Posterior cingulate gyrus (tissue), 11 donors: ENCODE results near the gene TLX1.

Experiments used
- DNase-seq, 10 donors: peaks; one replicate each; pipeline versions ENCODE4 v3.0.0 to v3.0.0-alpha.2; 2020 to 2021; ENCODE audit warnings: mixed read lengths in 3 of 10
- intact Hi-C: fragments of 100-400 bp; cut with DNase I; formaldehyde crosslinking; loops from one replicate; pipeline ENCODE4 v1.15.1; 2023

TLX1 gene

GRCh38 chr10:101130984-101131961, at the start of gene TLX1:
TSS of gene TLX1 (plus strand) at chr10:101131300. CDS start at chr10:101131542, 242 bp downstream.
- intact Hi-C loops: no loop called here
- DNase-seq: peak in 1 of 10 donors; percentile 77

DNA sequence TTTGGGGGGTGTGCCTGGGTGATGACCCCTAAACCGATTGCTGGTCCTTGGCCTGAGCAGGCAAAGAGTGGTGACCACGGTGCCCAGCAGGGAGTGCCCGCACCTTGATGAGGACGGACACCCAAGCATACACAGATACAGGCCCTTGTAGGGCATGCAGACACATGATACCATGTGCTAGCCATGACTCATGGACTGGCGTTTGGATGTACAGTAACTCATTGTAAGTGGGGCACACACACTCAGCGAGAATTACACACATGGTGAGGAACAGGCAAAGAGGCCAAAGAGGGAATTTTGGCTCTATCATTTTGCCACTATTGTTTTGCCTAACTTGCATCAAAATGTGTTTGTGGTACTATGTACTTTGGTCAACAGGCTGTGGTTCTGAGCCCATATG, 45.3 kb upstream of the TLX1 start:
- intact Hi-C loops: no loop called here
- peak in 1 of 10 donors; percentile 11 for DNase-seq

DNA sequence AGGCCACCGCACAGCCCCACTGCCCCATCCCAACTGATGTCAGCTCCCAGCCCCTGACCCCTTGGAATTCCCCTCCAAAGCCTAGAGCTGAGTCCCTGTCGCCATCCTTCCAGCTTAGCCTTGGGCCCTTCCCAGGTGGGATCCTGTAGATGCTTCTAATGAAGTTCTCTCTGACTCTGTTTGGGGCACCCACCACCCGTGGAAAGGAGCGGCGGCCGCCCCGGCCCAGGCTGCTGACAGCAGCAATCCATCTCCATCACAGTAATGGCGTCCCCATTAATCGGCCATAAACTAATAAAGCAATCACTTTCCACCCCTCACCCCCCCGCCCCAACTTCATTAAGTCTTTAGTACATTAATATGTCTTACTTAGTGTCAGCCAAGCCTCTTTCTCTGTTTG, 43.7 kb upstream of the TLX1 start:
- peak in 1 of 10 donors; percentile 28 for DNase-seq
- intact Hi-C loops: no loop called here

DNA sequence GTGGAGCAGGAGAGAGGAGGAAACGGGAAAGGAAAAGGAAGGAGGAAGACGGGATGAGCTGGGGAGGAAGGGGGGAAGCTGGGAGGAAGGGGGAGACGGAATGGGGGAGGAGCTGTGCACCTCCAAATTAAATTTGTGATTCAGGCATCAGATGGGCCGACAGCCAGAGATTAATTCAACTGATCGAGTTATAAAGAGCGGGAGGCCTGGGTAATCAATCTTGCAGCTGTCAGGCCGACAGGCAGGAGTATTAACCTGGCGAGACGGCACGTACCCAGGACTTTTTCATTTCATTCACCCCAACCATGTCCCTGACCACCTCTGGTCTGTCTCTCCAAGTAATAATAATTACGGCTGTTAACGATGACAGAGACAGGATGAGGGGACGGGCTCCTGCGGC, 43.1 kb upstream of the TLX1 start:
- peak in 1 of 10 donors; percentile 2 for DNase-seq

GRCh38 chr10:101089520-101090299, 41.4 kb upstream of the TLX1 start:
- intact Hi-C loops: no loop called here

More for the DNA sequence above, 43.1 kb upstream of the TLX1 start:
- intact Hi-C loops: no loop called here

GRCh38 chr10:101090597-101090996, 40.5 kb upstream of the TLX1 start:
- DNase-seq: peak in 1 of 10 donors; percentile 8
- intact Hi-C loops: no loop called here

More at GRCh38 chr10:101089520-101090299, 41.4 kb upstream of the TLX1 start:
- peak in 1 of 10 donors; percentile 40 for DNase-seq

DNA sequence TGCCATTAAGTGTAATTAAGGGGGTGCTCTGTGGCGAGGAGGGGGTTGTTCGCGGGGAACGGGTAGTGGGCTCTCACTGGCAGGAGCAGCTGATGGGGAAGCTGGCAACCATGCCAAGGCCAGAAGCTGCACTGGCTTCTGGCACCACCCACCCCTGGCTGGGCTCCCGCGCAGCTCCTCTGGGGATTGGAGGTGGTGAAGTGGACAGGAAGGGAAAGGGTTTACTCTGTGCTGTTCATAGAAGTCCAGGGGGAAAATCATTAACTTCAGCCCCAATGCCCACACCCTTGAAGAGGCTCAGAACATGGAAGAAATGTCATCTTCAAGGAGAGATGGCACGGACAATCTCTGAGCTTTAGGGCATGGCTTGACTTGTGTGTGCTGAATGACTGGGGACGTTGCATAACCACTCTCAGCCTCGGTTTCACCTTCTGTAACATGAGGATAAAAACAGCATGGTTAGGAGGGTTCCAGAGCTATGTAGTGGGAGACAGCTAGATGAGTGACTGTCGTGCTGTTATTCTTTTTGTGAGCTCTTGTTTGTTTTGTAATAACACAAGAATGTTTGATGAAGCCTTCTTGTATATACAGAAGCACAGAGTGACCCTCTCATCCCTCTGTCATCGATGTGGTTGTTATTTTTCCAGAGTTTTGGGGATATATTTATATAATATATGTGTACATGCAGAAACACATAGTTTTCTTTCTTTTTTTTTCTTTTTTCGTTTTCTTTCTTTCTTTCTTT, 39.4 kb upstream of the TLX1 start:
- intact Hi-C loops: no loop called here
- no peak for DNase-seq

- peak in 1 of 10 donors; percentile 72 for DNase-seq
- intact Hi-C loops: no loop called here
Measured at GRCh38 chr10:101092881-101093354, 38.2 kb upstream of the TLX1 start.

- peak in 2 of 10 donors; percentile 55 to 77 for DNase-seq
- intact Hi-C loops: no loop called here
Measured at GRCh38 chr10:101094121-101094879, 36.8 kb upstream of the TLX1 start.

DNA sequence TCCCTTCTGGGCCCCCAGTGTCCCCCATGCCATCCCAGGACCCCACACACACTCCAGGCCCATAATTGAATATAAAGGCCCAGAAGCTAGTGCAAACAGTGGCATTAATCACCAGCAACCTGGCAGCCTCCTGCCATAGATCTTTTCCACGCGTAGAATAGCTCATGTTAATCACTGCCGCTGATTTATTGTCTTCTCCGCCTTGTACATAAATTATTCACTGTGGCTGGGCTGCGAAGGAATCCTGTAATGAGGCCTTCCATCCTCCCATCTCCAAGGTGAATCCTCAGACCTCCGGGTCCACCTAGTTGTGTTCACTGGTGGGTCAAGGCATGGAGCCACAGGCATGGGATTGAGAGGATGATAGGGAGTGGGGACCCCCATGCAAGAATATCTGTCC, 36.1 kb upstream of the TLX1 start:
- DNase-seq: no peak
- intact Hi-C loops: loop anchor here (1.0 kb wide), 1 partner anchor 47 kb away; no protein-coding TSS in a partner anchor

GRCh38 chr10:101095550-101096213, 35.4 kb upstream of the TLX1 start:
- peak in 9 of 10 donors; percentile 15 to 90 (median 47) for DNase-seq
- intact Hi-C loops: loop anchor here (1.0 kb wide), 1 partner anchor 47 kb away; no protein-coding TSS in a partner anchor

DNA sequence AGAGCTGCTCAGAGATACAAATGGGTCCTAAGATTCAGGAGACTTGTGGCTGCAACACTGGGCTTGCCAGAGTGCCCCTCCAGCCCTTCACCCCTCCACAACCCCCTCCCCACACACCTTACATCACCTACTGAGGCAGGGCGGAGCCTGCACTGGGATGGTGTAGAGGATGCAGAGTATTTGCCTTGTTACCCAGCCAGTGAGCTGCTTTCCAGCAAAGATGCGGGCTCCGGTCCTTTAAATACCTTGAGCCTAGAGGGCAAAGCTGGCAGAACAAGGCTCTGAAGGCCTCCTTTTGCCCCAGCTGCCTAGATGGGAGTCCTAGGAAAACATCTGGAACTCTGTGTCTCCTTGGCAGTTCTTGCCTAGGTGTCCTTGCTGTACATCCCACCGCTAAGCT, 34.7 kb upstream of the TLX1 start:
- peak in 1 of 10 donors; percentile 65 for DNase-seq
- intact Hi-C loops: no loop called here

- peak in 2 of 10 donors; percentile 19 to 47 for DNase-seq
- intact Hi-C loops: no loop called here
Measured at GRCh38 chr10:101097881-101098280, 33.2 kb upstream of the TLX1 start.

DNA sequence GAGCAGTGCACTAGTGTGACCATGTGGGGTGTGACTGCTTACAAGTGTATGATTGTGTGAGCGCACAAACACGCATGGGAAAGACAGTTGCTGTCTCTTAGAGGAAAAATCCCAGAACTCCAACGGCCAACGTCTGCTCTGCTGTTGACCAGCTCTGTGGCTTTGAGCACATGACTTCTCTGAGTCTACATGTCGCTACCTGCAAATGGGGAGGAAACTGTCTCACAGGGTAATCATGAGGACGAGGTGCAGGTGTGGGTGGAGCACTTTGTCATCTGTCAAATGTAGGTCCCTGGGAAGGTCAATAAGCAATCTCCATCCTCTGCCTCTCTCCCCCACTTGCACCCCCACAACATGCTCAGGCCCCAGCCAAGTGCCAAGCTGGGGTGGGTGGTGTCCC, 31.2 kb upstream of the TLX1 start:
- DNase-seq: peak in 1 of 10 donors; percentile 7
- intact Hi-C loops: no loop called here

DNA sequence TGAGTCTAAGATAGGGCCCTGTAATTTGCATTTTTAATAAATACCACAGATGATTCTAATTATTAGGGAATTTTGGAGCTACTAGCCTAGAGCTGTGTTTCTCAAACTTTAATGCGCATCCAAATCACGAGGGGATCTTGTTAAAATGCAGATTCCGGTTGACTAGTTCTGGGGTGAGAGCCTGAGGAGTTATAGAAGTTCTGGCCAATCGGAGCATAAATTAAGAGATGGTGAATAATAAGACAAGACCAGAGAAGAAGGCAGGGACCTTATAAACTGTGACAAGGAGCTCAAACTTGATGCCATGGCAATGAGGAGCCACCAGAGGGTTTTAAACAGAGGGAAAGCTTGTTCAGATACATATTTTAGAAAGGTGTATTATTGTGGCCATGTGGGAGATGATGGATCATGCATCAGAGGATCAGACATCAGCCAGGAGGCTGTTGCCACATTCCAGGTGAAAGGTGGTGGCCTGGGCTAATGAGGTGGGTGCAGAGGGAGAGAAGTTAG, 29.7 kb upstream of the TLX1 start:
- intact Hi-C loops: no loop called here
- DNase-seq: no peak

DNA sequence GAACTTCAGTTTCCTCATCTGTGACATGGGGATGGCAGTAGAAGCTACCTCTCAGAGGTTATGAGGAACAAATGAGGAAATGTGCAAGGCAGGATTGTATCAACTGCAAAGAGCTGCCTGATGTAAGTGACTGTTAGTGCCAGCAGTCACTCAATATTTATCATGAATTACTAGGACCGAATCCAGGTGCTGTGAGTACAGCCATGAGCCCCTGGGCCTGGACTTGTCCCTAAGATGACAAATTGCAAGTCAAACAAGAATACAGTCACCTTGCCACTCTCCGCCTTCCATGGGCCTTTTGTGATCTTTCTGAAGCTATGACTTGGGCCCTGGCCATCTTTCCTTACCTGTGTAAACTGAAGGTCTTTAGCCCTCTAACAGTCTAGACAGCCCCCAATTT, 27.7 kb upstream of the TLX1 start:
- peak in 2 of 10 donors; percentile 3 to 39 for DNase-seq
- intact Hi-C loops: no loop called here

DNA sequence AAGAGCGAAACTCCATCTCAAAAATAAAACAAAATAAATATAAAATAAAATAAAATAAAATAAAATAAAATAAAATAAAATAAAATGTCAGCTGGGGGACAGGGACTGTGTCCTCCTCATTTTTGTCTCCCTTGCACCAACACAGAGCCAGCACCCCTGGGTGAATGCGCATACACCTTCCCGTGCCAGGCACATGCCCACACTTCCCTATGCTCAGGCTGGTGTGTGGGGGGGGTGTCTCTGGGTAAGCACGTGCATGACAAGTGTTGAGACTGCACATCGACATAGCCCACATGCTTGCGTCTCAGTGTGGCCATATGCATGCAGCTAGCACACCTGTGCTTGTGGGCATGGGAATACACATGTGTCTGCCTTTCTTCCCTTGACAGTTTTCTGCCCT, 24.7 kb upstream of the TLX1 start:
- intact Hi-C loops: no loop called here

DNA sequence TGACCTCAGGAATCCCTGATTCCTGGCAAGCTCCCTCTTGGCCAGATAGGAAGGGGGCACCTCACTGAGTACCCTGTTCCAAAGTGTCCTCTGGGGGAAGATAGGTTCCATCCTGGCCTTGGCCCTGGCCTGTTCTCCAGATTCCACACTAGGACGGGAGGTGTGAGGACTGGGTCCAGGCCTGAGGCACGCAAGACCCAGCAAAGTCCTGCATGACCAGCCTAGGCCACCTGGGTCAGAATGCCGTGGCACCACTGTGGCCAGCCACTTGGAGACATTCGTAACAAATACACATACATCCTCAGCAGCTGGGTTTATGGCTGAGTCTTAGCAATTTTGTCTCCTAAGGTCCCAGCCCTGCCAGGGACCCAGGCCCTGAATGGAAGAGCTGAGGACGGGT, 23.3 kb upstream of the TLX1 start:
- DNase-seq: peak in 2 of 10 donors; percentile 39 to 75
- intact Hi-C loops: no loop called here

More for the DNA sequence above, 24.7 kb upstream of the TLX1 start:
- peak in 2 of 10 donors; percentile 25 to 57 for DNase-seq
